RWPE1 (cell line): ENCODE data around the gene TBX5.
"Not testable (repeated sequence)": the region's sequence is repeated elsewhere in the genome, so short reads cannot be mapped to it uniquely, and the experiment has no call there.

Experiments used
- CTCF ChIA-PET: fragments of 350-600 bp; sonication (Branson Sonifier 250); formaldehyde crosslinking; extraction: SDS; loops from one replicate; lab custom pipeline; 2021; lab: Yijun Ruan, JAX
- POLR2A ChIA-PET: fragments of 400-600 bp; formaldehyde crosslinking; extraction: SDS; loops from one replicate; lab custom pipeline; 2020; ENCODE audit warnings: antibody characterized with exemption; ENCODE audit not compliant: low non-redundant PET; lab: Yijun Ruan, JAX
- DNase-seq: peaks from one replicate; pipeline ENCODE4 v3.0.0; 2012; ENCODE audit warnings: low spot score
- H3K27ac ChIP-seq: fragments of 450-650 bp; 2 replicates; pipeline ENCODE4 v1.5.1; 2017
- CTCF ChIP-seq: fragments of 450-650 bp; conservative IDR thresholded peaks from 2 replicates; pipeline ENCODE4 v1.5.1; 2017; ENCODE audit warnings: low read depth, mild to moderate bottlenecking

The TBX5 gene

GRCh38 chr12:114368685-114369452, 37.1 kb downstream of the TBX5 start:
- no peak for TF ChIP-seq CTCF
- no peak for DNase-seq
- CTCF ChIA-PET, result no interaction called here
- H3K27ac ChIP-seq, result no peak overlapping the region
- POLR2A ChIA-PET, result no interaction called here

GRCh38 chr12:114361992-114362391, 44.0 kb downstream of the TBX5 start:
- ChIA-PET POLR2A (no interaction called here), CTCF (no interaction called here)
- DNase-seq, result no peak
- H3K27ac ChIP-seq, result no peak overlapping the region
- no peak for TF ChIP-seq CTCF

DNA sequence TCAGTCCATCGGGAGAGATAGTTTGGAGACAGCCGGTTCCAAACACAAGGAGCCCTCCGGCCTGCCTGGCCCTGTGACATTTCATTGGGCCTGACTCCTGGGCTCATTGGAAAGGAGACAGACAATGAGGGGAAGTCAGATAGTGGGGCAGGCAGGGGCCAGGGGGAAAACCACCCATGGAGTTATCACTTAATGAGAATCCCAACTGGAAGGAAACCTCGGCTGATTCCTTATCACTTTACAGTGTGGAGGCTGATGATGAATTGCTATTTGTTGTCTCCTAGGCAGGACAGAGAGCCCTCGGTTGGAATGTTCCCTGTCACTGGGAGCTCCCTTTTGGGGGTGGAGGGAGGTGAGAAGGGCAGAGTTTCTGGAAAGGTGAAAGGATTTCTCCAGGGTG, 44.4 kb downstream of the TBX5 start:
- ChIA-PET CTCF (no interaction called here), POLR2A (no interaction called here)
- no peak for TF ChIP-seq CTCF
- H3K27ac ChIP-seq, result no peak overlapping the region
- no peak for DNase-seq

DNA sequence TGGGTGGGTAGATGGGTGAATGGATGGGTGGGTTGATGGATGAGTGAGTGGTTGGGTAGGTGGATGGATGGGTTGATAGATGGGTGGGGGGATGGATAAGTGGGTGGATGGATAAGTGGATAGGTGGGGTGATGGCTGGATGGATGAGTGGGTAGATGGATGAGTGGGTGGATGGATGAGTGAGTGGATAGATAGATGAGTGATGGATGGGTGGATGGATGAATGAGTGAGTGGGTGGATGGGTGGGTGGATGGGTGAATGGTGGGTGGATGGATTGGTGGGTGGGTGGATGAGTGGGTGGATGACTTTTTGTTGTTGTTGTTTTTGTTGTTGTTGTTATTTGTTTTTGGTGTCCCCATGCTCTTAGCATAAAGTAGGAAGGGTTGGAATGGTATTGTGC, 45.5 kb downstream of the TBX5 start:
- ChIA-PET POLR2A (no interaction called here), CTCF (no interaction called here)
- no peak for DNase-seq
- no peak for TF ChIP-seq CTCF
- no peak overlapping the region for H3K27ac ChIP-seq

GRCh38 chr12:114355389-114356088, 50.4 kb downstream of the TBX5 start:
- ChIA-PET POLR2A (no interaction called here), CTCF (interaction anchor here (0.6 to 1.2 kb wide), 2 partner anchors 18 to 161 kb away, joined by 3 read pairs; no protein-coding TSS in a partner anchor)
- TF ChIP-seq CTCF, result no peak
- H3K27ac ChIP-seq, result no peak overlapping the region
- DNase-seq, result no peak

GRCh38 chr12:114349239-114349638, 56.7 kb downstream of the TBX5 start:
- H3K27ac ChIP-seq, POLR2A ChIA-PET, CTCF ChIA-PET, DNase-seq: not testable (repeated sequence)

GRCh38 chr12:114347861-114348260, 58.1 kb downstream of the TBX5 start:
- no peak for TF ChIP-seq CTCF
- POLR2A ChIA-PET, result no interaction called here
- no peak overlapping the region for H3K27ac ChIP-seq
- DNase-seq, result no peak
- CTCF ChIA-PET, result no interaction called here
